ENCODE data around the gene EML6. TPM values are rescaled to one million over a fixed set of nuclear protein-coding genes. Genes with fewer than 3 reads are reported as not detected.

The EML6 gene
- total RNA-seq, 1 experiment from 2014 or later = 1.5 TPM

DNA sequence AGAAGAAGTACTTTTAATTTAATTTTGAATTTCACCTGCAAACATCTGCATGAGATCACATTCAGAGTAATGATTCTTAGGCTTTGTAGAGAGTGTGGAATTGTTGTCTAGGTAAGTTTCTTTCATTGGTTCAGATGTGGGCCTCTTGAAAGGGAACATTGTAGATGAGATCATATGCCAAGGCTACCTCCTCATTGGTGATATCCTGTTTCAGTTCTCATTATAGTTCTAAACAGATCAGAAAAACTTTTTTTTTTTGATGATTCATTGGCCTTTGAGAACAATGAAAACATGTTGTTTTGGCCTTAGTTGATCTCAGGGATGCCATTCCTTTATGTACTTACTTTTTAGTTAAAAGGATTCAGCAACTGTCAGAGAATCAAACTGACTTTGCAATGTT, 44.5 kb downstream of the EML6 start:
- no peak overlapping the region for H3K4me3 Mint-ChIP-seq

More for the DNA sequence above, 44.5 kb downstream of the EML6 start:
- Histone ChIP-seq H3K23ac (ENCODE audit: insufficient read length, low read depth, low read length) (no peak overlapping the region), H2BK120ac (ENCODE audit: low read depth, low read length, poor library complexity, severe bottlenecking) (no peak overlapping the region), H4K91ac (ENCODE audit: insufficient read length, low read depth, low read length) (no peak overlapping the region), H3K56ac (ENCODE audit: insufficient read length, low read depth, low read length) (no peak overlapping the region), H2AK5ac (ENCODE audit: insufficient read length, low read length) (no peak overlapping the region), H3K14ac (ENCODE audit: insufficient read depth, low read length) (no peak overlapping the region), H3T11ph (ENCODE audit: low read length) (no peak overlapping the region), H3K4ac (ENCODE audit: low read depth, low read length) (no peak overlapping the region), H3K27ac (ENCODE audit: insufficient read length, low read depth, low read length) (no peak overlapping the region), H3K4me2 (ENCODE audit: insufficient read depth, insufficient read length, low read length) (no peak overlapping the region), H2AFZ (ENCODE audit: low read length) (no peak overlapping the region), H2BK5ac (ENCODE audit: insufficient read length, low read length) (no peak overlapping the region), H3K18ac (ENCODE audit: insufficient read length, low read depth, low read length) (no peak overlapping the region), H3K79me2 (ENCODE audit: insufficient read depth, low read length) (no peaks in the 10 kb centered on the region), H4K5ac (ENCODE audit: insufficient read length, low read depth, low read length) (no peak overlapping the region), H3K4me1 (ENCODE audit: insufficient read depth, low read length) (no peaks in the 10 kb centered on the region), H3K79me1 (ENCODE audit: insufficient read depth, low read depth, low read length, poor library complexity, severe bottlenecking) (no peaks in the 10 kb centered on the region), H3K27me3 (ENCODE audit: insufficient read depth, low read length) (no peaks in the 10 kb centered on the region), H3K9ac (ENCODE audit: extremely low read depth, insufficient read length, low read length) (no peak overlapping the region), H2BK12ac (ENCODE audit: insufficient read length, low read depth, low read length) (no peak overlapping the region), H4K20me1 (ENCODE audit: control insufficient read depth, insufficient read depth, insufficient read length) (no peaks in the 10 kb centered on the region), H2BK20ac (ENCODE audit: low read depth, low read length, poor library complexity, severe bottlenecking) (no peak overlapping the region), H3K23me2 (ENCODE audit: insufficient read length, low read depth, low read length, poor library complexity, severe bottlenecking) (no peaks in the 10 kb centered on the region), H2BK15ac (ENCODE audit: low read depth, low read length) (no peak overlapping the region), H3K9me3 (ENCODE audit: control insufficient read depth, low read depth, low read length) (no peaks in the 10 kb centered on the region), H4K8ac (replicated peaks; ENCODE audit: insufficient read length, low read depth, low read length) (no peak overlapping the region)
- H3K4me1 Mint-ChIP-seq = no peaks in the 10 kb centered on the region
- no peaks in the 10 kb centered on the region; a peak in 1 of 7 replicates for H3K36me3 Mint-ChIP-seq (ENCODE audit: insufficient read depth in 1 of 3, low read depth in 3 of 3)
- no peaks in the 10 kb centered on the region for H3K9me3 Mint-ChIP-seq
- no peak overlapping the region; a peak in 1 of 7 replicates for H3K27ac Mint-ChIP-seq
- H3K27me3 Mint-ChIP-seq (ENCODE audit: low read depth) = no peaks in the 10 kb centered on the region
- no peak for TF ChIP-seq CTCF (conservative IDR thresholded peaks at IDR 0.05)
- no peak for DNase-seq
